SJSA1 (cell line): Measurements from ENCODE around the gene TRPV6. TPM values are rescaled to one million over a fixed set of nuclear protein-coding genes. Genes with fewer than 3 reads are reported as not detected.

Experiments used
- DNase-seq, 2 experiments: peaks; one replicate each; pipeline ENCODE4 v3.0.0-alpha.2; 2015 to 2020; ENCODE audit warnings: low spot score in 2 of 2, low read depth in 1 of 2
- H3K27ac ChIP-seq: fragments of 250-450 bp; sonication (Bioruptor Pico); 2 replicates; pipeline ENCODE4 v1.5.1; 2020; ENCODE audit warnings: mild to moderate bottlenecking, moderate library complexity
- H3K27me3 ChIP-seq: fragments of 250-450 bp; sonication (Bioruptor Pico); replicated peaks from 2 replicates; pipeline ENCODE4 v1.5.1; 2020; ENCODE audit warnings: mild to moderate bottlenecking, moderate library complexity
- H3K36me3 ChIP-seq: fragments of 250-450 bp; sonication (Bioruptor Pico); 2 replicates; pipeline ENCODE4 v1.5.1; 2020; ENCODE audit warnings: mild to moderate bottlenecking
- H3K4me1 ChIP-seq: fragments of 250-450 bp; sonication (Bioruptor Pico); replicated peaks from 2 replicates; pipeline ENCODE4 v1.6.1; 2021; ENCODE audit warnings: mild to moderate bottlenecking
- H3K4me3 ChIP-seq: fragments of 250-450 bp; sonication (Bioruptor Pico); 2 replicates; pipeline ENCODE4 v1.5.1; 2020; ENCODE audit warnings: mild to moderate bottlenecking
- H3K9me3 ChIP-seq: fragments of 250-450 bp; sonication (Bioruptor Pico); replicated peaks from 2 replicates; pipeline ENCODE4 v1.5.1; 2020; ENCODE audit warnings: mild to moderate bottlenecking
- total RNA-seq: library from RNA; depleted of rRNA; stranded (reverse); fragments of >200 nt; shearing (Covaris generic); gene quantifications from 2 replicates; pipeline ENCODE4 v1.2.3, GENCODE V29; 2014

The TRPV6 gene
- total RNA-seq, 1 experiment from 2014 or later = not detected

DNA sequence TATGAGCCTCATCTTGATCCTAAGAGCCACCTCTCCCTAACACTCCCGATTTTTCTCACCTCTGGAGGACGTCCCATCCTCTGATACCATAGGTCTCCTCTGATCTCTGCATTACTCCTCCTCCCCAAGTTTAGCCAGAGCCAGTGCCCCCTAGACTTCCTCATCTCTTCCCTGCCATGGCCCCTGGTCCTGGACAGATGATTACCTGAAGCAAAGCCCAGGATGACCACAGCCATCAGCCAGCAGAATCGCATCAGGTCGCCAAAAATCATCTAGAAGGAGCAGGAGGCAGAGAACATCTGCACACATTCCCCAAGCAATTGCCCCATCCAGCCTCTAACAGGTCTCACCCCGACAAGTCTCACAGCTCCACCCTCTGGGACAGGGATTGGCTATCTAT lies 11.7 kb downstream of the TRPV6 start:
- Histone ChIP-seq H3K4me1 (no peaks in the 10 kb centered on the region), H3K9me3 (no peaks in the 10 kb centered on the region), H3K27me3 (peaks cover under 1% of the 10 kb centered on the region; the same call in 1 of the 2 replicates), H3K36me3 (no peaks in the 10 kb centered on the region), H3K27ac (no peak overlapping the region), H3K4me3 (no peak overlapping the region)
- no peak for DNase-seq

DNA sequence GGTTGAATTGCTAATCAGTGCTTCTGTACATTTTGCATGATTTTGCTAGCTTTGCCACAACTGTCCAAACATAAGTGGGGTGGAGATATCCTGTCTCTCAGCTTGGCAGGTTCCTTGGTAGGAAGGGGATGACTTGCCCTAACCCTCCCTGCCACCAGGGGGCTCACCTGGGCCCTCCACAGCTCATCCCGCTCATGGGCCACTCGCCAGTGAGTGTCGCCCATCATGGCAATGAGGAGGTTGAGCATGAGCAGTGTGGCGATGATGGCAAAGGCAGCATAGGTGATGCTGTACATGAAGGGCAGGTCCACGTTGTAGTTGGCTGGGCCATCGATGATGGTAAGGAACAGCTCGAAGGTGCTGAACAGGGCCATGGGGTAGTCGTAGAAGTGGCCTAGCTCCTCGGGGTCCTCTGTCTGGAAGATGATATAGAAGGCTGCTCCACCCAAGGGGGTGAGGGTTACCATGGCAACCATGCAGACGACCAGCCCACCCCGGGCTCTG lies 12.2 kb downstream of the TRPV6 start:
- Histone ChIP-seq H3K27ac (no peak overlapping the region), H3K36me3 (no peaks in the 10 kb centered on the region), H3K9me3 (no peaks in the 10 kb centered on the region), H3K4me3 (no peak overlapping the region), H3K4me1 (no peaks in the 10 kb centered on the region), H3K27me3 (no peaks in the 10 kb centered on the region)
- no peak for DNase-seq

DNA sequence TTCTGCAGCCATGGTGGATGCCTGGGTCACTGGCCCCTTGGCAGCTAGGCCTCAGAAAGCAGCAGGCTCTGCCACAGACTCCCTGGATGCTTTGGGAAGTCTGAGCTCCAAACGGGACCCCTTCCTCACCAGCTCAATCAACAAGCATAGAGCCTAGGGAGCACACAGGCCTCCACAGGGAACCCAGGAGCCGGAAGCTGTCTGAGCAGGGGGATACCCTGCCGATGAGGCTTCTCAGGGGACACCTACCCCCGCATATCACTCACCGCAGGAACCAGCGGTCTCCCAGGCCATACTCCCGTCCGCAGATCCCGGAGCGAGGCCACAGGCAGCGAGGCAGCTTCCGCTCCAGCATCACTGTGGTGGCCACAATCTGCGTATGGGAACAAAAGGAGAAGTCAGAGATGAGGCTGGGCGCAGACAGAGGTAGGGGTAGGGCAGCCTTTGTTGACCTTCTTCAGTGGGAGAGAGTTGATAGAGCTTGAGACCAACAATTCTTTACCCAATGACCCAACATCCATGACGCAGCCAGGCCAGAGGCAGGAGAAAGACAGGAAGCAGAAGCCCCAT lies 13.4 kb downstream of the TRPV6 start:
- no peak overlapping the region for H3K4me3 ChIP-seq
- no peaks in the 10 kb centered on the region for H3K27me3 ChIP-seq
- peak in 1 of 2 experiments; percentile 37 for DNase-seq

DNA sequence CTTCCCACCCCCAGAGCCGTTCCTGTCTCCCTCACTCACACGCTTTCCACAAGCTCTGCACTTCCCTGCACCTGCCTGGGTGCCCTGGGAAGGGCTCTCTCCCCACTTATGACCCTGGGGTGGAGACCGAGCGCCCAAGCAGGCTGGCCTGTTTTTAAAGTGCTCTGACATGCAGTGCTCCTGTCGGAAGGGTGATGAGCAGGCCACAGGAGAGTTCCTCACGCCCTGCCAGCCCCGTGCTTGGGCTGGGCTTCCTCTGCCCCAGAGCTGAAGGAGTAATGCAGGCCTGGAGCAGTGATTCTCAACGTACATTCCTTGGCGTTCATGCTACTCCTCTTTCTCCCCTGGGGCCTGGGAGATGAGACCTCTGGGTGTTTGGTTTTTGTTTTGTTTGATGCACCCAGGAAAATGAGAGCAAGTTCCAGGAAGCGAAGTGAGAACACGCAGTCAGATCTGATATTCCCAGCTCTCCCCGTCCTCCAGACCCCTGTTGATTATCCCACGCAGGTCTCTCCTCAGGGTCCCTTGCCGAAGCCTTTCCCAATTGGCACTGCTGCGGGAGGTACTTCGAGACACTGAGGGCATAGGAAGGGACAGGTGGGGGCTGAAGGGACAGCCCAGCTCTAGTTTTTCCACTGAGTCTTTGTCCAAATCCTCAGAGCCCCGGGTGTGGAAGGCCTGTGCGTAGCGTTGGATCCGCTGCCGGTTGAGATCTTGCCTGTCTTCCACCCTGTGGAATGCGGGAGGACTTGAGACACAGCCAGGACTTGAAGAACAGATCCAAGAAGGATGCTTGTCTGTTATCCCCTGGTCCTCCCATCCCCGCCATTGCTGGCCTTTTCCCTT lies 14.1 kb downstream of the TRPV6 start:
- Histone ChIP-seq H3K27me3 (no peaks in the 10 kb centered on the region), H3K27ac (no peak overlapping the region), H3K4me3 (no peak overlapping the region), H3K36me3 (no peaks in the 10 kb centered on the region), H3K9me3 (no peaks in the 10 kb centered on the region), H3K4me1 (no peaks in the 10 kb centered on the region)
- peak in 1 of 2 experiments; percentile 21 for DNase-seq

More for the DNA sequence above, 13.4 kb downstream of the TRPV6 start:
- no peak overlapping the region for H3K27ac ChIP-seq
- H3K36me3 ChIP-seq = no peaks in the 10 kb centered on the region
- no peaks in the 10 kb centered on the region for H3K9me3 ChIP-seq
- H3K4me1 ChIP-seq = no peaks in the 10 kb centered on the region

DNA sequence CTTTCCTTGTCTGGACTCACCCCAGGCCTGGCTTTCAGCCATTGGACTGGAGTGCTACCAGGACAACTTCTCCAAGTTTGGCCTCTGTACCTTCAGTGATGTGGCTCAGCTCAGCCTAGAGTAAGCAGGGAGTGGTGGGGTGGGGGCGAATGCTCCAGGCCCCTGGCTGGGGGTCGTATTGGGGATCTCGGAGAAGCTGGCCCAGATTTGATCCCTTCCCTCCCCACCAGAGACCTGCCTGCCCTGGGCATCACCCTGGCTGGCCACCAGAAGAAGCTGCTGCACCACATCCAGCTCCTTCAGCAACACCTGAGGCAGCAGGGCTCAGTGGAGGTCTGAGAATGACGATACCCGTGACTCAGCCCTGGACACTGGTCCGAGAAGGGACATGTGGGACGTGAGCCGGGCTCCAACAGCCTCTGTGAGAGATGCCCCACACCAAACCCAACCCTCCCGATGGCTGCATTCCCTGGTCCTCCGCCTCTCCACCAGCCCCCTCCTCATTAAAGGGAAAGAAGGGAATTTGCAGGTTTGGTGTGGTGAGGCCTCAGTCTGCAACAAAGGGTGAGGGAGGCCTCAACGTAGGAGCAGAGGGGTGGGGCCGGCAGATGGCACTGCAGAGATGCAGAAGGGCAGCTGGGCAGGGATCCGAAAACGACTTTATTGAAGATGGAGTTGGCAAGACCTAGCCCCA lies 14.8 kb downstream of the TRPV6 start:
- Histone ChIP-seq H3K9me3 (no peaks in the 10 kb centered on the region), H3K27me3 (no peaks in the 10 kb centered on the region), H3K36me3 (no peaks in the 10 kb centered on the region), H3K4me3 (no peak overlapping the region), H3K4me1 (no peaks in the 10 kb centered on the region), H3K27ac (no peak overlapping the region)
- DNase-seq = peak in 1 of 2 experiments; percentile 32

DNA sequence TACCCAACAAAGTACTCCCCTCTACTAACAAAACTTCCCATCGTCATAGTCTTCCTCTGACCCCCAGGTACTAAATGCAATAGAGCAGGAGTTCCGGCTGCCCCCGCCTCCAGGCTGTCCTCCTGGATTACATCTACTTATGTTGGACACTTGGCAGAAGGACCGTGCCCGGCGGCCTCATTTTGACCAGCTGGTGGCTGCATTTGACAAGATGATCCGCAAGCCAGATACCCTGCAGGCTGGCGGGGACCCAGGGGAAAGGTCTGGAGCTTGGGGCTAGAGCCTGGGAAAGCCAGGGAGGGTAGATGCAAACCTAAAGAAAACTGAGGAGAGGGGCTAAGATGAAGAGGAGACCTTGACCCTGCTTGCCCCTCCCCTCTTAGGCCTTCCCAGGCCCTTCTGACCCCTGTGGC lies 15.4 kb downstream of the TRPV6 start:
- H3K27ac ChIP-seq = no peak overlapping the region
- peak in 1 of 2 experiments; percentile 37 for DNase-seq
- no peaks in the 10 kb centered on the region for H3K36me3 ChIP-seq
- H3K4me1 ChIP-seq = no peaks in the 10 kb centered on the region
- H3K9me3 ChIP-seq = no peaks in the 10 kb centered on the region
- no peak overlapping the region for H3K4me3 ChIP-seq
- no peaks in the 10 kb centered on the region for H3K27me3 ChIP-seq

DNA sequence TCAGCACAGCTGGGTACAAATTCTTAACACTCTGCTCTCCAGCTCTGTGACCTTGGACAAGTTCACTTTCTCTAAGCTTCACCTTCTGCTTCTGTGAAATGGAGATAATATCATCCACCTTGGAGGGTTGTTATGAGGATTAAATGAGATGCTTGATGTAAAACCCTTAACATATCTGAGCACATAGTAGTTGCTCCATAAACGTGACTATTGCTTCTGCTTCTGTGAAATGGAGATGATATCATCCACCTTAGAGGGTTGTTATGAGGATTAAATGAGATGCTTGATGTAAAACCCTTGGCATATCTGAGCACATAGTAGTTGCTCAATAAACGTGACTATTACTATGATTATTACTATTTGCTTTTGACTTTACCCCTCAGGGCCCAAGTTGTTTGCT lies 16.1 kb downstream of the TRPV6 start:
- DNase-seq = no peak
- no peaks in the 10 kb centered on the region for H3K4me1 ChIP-seq
- no peaks in the 10 kb centered on the region for H3K36me3 ChIP-seq
- no peaks in the 10 kb centered on the region for H3K9me3 ChIP-seq
- no peaks in the 10 kb centered on the region for H3K27me3 ChIP-seq
- no peak overlapping the region for H3K4me3 ChIP-seq
- no peak overlapping the region for H3K27ac ChIP-seq

DNA sequence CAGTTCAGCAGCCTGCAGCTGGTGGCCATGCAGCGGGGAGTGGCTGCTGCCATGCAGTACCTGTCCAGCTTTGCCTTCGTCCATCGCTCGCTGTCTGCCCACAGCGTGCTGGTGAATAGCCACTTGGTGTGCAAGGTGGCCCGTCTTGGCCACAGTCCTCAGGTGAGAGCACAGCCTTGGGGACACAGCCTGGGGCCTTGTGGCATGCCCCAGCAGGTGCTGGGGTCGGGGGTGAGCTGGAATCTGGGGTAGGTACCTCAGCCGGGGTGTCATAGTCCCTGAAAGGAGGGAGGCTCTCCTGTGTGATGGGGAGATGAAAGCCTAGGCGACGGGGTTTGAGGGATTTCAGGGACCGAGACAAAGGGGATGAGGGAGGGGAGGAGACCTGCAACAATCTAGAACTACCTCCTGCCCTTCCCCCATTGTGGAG lies 16.5 kb downstream of the TRPV6 start:
- H3K27me3 ChIP-seq = no peaks in the 10 kb centered on the region
- no peak overlapping the region for H3K4me3 ChIP-seq
- H3K27ac ChIP-seq = no peak overlapping the region
- H3K4me1 ChIP-seq = no peaks in the 10 kb centered on the region
- DNase-seq = peak in 1 of 2 experiments; percentile 32
- H3K36me3 ChIP-seq = no peaks in the 10 kb centered on the region
- H3K9me3 ChIP-seq = no peaks in the 10 kb centered on the region

DNA sequence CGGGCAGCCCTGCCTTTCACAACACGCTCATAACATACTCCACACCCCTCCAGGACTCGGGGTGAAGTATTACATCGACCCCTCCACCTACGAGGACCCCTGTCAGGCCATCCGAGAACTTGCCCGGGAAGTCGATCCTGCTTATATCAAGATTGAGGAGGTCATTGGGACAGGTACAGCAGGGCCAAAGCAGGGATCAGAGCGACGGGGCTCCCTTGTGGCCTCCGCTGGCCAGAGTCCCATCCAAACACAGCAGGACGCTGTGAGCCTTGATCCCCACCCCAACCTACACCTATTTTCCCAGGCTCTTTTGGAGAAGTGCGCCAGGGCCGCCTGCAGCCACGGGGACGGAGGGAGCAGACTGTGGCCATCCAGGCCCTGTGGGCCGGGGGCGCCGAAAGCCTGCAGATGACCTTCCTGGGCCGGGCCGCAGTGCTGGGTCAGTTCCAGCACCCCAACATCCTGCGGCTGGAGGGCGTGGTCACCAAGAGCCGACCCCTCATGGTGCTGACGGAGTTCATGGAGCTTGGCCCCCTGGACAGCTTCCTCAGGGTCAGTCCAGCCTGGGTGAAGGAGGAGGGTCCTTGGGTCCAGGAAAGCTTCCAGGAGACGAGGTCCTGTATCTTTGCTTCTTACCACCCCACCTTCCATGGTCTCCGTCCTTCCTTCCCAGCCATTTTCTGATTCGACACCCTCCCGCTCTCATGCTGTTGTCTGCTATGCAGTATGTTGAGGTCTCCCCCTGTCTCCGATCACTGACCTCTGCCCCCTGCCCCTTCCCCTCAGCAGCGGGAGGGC lies 17.2 kb downstream of the TRPV6 start:
- Histone ChIP-seq H3K27me3 (no peaks in the 10 kb centered on the region), H3K4me3 (no peak overlapping the region), H3K27ac (no peak overlapping the region), H3K4me1 (no peaks in the 10 kb centered on the region), H3K36me3 (no peaks in the 10 kb centered on the region), H3K9me3 (no peaks in the 10 kb centered on the region)
- DNase-seq = peak in 1 of 2 experiments; percentile 32

DNA sequence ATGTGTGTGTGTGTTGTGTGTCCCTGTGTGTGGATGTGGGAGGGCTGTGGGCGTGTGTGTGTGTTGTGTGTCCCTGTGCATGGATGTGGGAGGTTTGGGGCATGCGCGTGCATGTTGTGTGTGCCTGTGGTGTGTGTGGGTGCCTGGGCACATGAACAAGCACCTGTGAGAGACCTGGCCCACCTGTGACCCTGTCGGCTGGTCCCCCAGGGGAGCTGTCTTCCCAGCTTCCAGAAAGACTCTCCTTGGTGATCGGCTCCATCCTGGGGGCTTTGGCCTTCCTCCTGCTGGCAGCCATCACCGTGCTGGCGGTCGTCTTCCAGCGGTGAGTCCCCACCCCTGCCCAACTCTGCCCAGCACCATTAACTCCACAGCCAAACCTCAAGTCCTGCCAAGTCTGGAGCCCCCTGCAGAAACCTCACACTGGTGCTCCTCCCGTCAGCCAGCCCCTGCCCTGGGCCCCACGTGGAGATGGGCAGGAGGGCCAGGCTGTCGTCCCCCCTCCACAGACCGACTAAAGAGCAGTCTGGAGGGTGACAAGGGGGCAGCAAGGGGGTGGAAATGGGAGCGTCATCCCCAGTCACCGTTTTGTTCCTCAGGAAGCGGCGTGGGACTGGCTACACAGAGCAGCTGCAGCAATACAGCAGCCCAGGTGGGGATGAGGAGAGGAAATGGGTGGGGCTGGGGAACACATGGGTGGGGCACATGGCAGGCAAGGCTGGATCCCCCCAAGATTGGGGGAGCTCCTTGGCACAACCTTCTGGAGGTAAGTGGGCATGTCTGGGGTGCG lies 18.0 kb downstream of the TRPV6 start:
- Histone ChIP-seq H3K9me3 (no peaks in the 10 kb centered on the region), H3K36me3 (no peaks in the 10 kb centered on the region), H3K4me1 (no peaks in the 10 kb centered on the region), H3K27me3 (no peaks in the 10 kb centered on the region), H3K4me3 (no peak overlapping the region), H3K27ac (no peak overlapping the region)
- peak in 1 of 2 experiments; percentile 34 for DNase-seq

DNA sequence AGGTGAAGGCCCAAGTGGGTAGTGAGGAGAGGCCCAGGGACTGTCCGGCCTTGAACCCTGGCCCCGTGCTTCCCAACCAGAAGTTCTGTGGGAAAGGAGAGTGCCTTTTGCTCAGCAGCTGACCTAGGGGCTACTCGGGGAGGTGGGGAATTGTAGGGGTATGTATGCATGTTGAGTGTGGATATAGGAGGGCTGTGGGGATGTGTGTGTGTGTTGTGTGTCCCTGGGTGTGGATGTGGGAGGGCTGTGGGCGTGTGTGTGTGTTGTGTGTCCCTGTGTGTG lies 18.5 kb downstream of the TRPV6 start:
- Histone ChIP-seq H3K36me3 (no peaks in the 10 kb centered on the region), H3K4me3 (no peak overlapping the region), H3K4me1 (no peaks in the 10 kb centered on the region), H3K9me3 (no peaks in the 10 kb centered on the region), H3K27ac (no peak overlapping the region), H3K27me3 (no peaks in the 10 kb centered on the region)
- DNase-seq = no peak

DNA sequence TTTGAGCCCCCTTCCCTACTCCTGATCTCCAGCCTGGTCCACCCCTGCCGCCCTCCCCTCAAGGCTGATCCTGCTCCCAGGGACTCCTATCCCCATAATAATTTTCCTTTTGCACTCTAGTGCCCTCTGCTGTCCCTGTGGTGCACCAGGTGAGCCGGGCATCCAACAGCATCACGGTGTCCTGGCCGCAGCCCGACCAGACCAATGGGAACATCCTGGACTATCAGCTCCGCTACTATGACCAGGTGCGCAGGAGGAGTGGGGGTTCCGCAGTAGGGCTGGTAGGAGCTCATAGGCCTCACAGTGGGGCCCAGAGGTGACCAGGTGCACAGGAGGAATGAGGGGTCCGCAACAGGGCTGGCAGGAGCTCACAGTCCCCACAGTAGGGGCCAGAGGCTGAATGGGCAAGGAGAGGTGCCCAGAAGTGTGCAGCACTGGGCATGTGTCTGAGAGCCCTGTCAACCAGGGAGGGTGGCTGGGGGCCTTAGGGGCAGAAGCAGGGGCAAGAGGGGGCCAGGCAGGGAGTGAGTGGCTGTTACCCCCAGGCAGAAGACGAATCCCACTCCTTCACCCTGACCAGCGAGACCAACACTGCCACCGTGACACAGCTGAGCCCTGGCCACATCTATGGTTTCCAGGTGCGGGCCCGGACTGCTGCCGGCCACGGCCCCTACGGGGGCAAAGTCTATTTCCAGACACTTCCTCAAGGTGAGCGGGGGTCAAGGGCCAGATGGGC lies 19.0 kb downstream of the TRPV6 start:
- DNase-seq = peak in 1 of 2 experiments; percentile 40
- Histone ChIP-seq H3K4me1 (no peaks in the 10 kb centered on the region), H3K27me3 (0 out of 2 replicates have a peak, but pooled peaks cover under 1% of the 10 kb centered on the region), H3K27ac (no peak overlapping the region), H3K36me3 (no peaks in the 10 kb centered on the region), H3K4me3 (no peak overlapping the region), H3K9me3 (no peaks in the 10 kb centered on the region)
